ENCODE data around the gene MSGN1. TPM values are rescaled to one million over a fixed set of nuclear protein-coding genes. Genes with fewer than 3 reads are reported as not detected.

MSGN1 gene
- total RNA-seq, 1 experiment from 2014 or later, result not detected

GRCh38 chr2:17798338-17798737 is 17.9 kb upstream of the MSGN1 start:
- Mint-ChIP-seq H3K9me3 (no peaks in the 10 kb centered on the region), H3K4me1 (peaks cover 2 to 8% of the 10 kb centered on the region in 2 experiments; a peak in 3 of 4 replicates), H3K27ac (no peak overlapping the region), H3K36me3 (ENCODE audit: insufficient read depth in 1 of 3, low read depth in 3 of 3) (no peaks in the 10 kb centered on the region), H3K27me3 (ENCODE audit: low read depth) (peaks cover 2% of the 10 kb centered on the region), H3K4me3 (no peak overlapping the region)
- H3K4me1 ChIP-seq (ENCODE audit: insufficient read depth, low read length), result no peaks in the 10 kb centered on the region; the same call in 1 of the 2 replicates
- H3K9ac ChIP-seq (ENCODE audit: extremely low read depth, insufficient read length, low read length), result no peak overlapping the region
- no peak overlapping the region for H3K23ac ChIP-seq (ENCODE audit: insufficient read length, low read depth, low read length)
- no peak overlapping the region for H2BK120ac ChIP-seq (ENCODE audit: low read depth, low read length, poor library complexity, severe bottlenecking)
- no peak overlapping the region for H2BK20ac ChIP-seq (ENCODE audit: low read depth, low read length, poor library complexity, severe bottlenecking)
- H2BK5ac ChIP-seq (ENCODE audit: insufficient read length, low read length), result no peak overlapping the region
- no peaks in the 10 kb centered on the region for H3K27me3 ChIP-seq (ENCODE audit: insufficient read depth, low read length)
- no peak overlapping the region for H4K8ac ChIP-seq (replicated peaks; ENCODE audit: insufficient read length, low read depth, low read length)
- no peak overlapping the region for H3K56ac ChIP-seq (ENCODE audit: insufficient read length, low read depth, low read length)
- no peak overlapping the region for H2AFZ ChIP-seq (ENCODE audit: low read length)
- no peaks in the 10 kb centered on the region for H3K23me2 ChIP-seq (ENCODE audit: insufficient read length, low read depth, low read length, poor library complexity, severe bottlenecking)
- H3K4me2 ChIP-seq (ENCODE audit: insufficient read depth, insufficient read length, low read length), result no peak overlapping the region
- no peaks in the 10 kb centered on the region for H3K79me2 ChIP-seq (ENCODE audit: insufficient read depth, low read length)
- WGBS (ENCODE audit: extremely low coverage, insufficient read length, low lambda C conversion rate), result no CpG with 5 or more reads among the region's 4 CpGs
- no peak overlapping the region for H3K18ac ChIP-seq (ENCODE audit: insufficient read length, low read depth, low read length)
- no peak for TF ChIP-seq CTCF (conservative IDR thresholded peaks at IDR 0.05)
- H4K20me1 ChIP-seq (ENCODE audit: control insufficient read depth, insufficient read depth, insufficient read length), result no peaks in the 10 kb centered on the region
- no peaks in the 10 kb centered on the region for H3K9me3 ChIP-seq (ENCODE audit: control insufficient read depth, low read depth, low read length)
- H3K14ac ChIP-seq (ENCODE audit: insufficient read depth, low read length), result no peak overlapping the region
- DNase-seq, result no peak
- no peaks in the 10 kb centered on the region for H3K79me1 ChIP-seq (ENCODE audit: insufficient read depth, low read depth, low read length, poor library complexity, severe bottlenecking)
- H3K27ac ChIP-seq (ENCODE audit: insufficient read length, low read depth, low read length), result no peak overlapping the region
- no peak overlapping the region for H2AK5ac ChIP-seq (ENCODE audit: insufficient read length, low read length)
- no peak overlapping the region for H4K91ac ChIP-seq (ENCODE audit: insufficient read length, low read depth, low read length)
- H4K5ac ChIP-seq (ENCODE audit: insufficient read length, low read depth, low read length), result no peak overlapping the region
- H3T11ph ChIP-seq (ENCODE audit: low read length), result no peak overlapping the region
- no peak overlapping the region for H3K4ac ChIP-seq (ENCODE audit: low read depth, low read length)
- H2BK12ac ChIP-seq (ENCODE audit: insufficient read length, low read depth, low read length), result no peak overlapping the region
- H2BK15ac ChIP-seq (ENCODE audit: low read depth, low read length), result no peak overlapping the region

Measured in H9 (cell line).